Measurements from ENCODE around the gene MATR3. TPM values are rescaled to one million over a fixed set of nuclear protein-coding genes. Genes with fewer than 3 reads are reported as not detected.

MATR3 gene
- total and polyA plus RNA-seq, 4 donors: 104 to 194 (median 173) TPM

GRCh38 chr5:139276426-139276825 is 17.1 kb upstream of the MATR3 start:
- no peaks in the 10 kb centered on the region for H3K27me3 ChIP-seq (ENCODE audit: control insufficient read depth in 1 of 2, insufficient read depth in 2 of 2, low read length in 1 of 2)
- DNase-seq (no peak), ATAC-seq (ENCODE audit: low FRiP score) (no peak)
- WGBS, 2 donors: 84 to 86% methylated on average over 2 of the region's 2 CpGs
- peaks cover 0 to 6% of the 10 kb centered on the region in 2 donors for H3K4me1 ChIP-seq (ENCODE audit: control insufficient read depth in 1 of 2, insufficient read depth in 2 of 2, low read length in 2 of 2)
- intact Hi-C loops (cut with DNase I): no loop called here
- H3K27ac ChIP-seq (ENCODE audit: low read depth in 1 of 2, low read length in 2 of 2): no peak overlapping the region
- H3K36me3 ChIP-seq (ENCODE audit: control insufficient read depth in 1 of 2, insufficient read depth in 2 of 2, low read length in 1 of 2): no peaks in the 10 kb centered on the region
- H3K9me3 ChIP-seq (ENCODE audit: control insufficient read depth, low read length): no peaks in the 10 kb centered on the region
- no peak overlapping the region for H3K4me3 ChIP-seq (ENCODE audit: low read length in 2 of 2)

GRCh38 chr5:139277171-139277570 is 16.4 kb upstream of the MATR3 start:
- Histone ChIP-seq H3K27ac (ENCODE audit: low read depth in 1 of 2, low read length in 2 of 2) (no peak overlapping the region), H3K4me1 (ENCODE audit: control insufficient read depth in 1 of 2, insufficient read depth in 2 of 2, low read length in 2 of 2) (peaks cover 0 to 7% of the 10 kb centered on the region in 2 donors), H3K36me3 (ENCODE audit: control insufficient read depth in 1 of 2, insufficient read depth in 2 of 2, low read length in 1 of 2) (no peaks in the 10 kb centered on the region), H3K27me3 (ENCODE audit: control insufficient read depth in 1 of 2, insufficient read depth in 2 of 2, low read length in 1 of 2) (no peaks in the 10 kb centered on the region), H3K4me3 (ENCODE audit: low read length in 2 of 2) (no peak overlapping the region), H3K9me3 (ENCODE audit: control insufficient read depth, low read length) (no peaks in the 10 kb centered on the region)
- no peak for DNase-seq
- WGBS, 2 donors: 83 to 85% methylated on average over 5 of the region's 5 CpGs
- intact Hi-C loops (cut with DNase I): no loop called here
- ATAC-seq (ENCODE audit: low FRiP score): no peak

- no peak for ATAC-seq (ENCODE audit: low FRiP score)
- no peaks in the 10 kb centered on the region for H3K9me3 ChIP-seq (ENCODE audit: control insufficient read depth, low read length)
- H3K27ac ChIP-seq (ENCODE audit: low read depth in 1 of 2, low read length in 2 of 2): no peak overlapping the region
- H3K4me1 ChIP-seq (ENCODE audit: control insufficient read depth in 1 of 2, insufficient read depth in 2 of 2, low read length in 2 of 2): peaks cover 0 to 4% of the 10 kb centered on the region in 2 donors
- no peaks in the 10 kb centered on the region for H3K36me3 ChIP-seq (ENCODE audit: control insufficient read depth in 1 of 2, insufficient read depth in 2 of 2, low read length in 1 of 2)
- DNase-seq: no peak
- intact Hi-C loops (cut with DNase I): no loop called here
- no peak overlapping the region for H3K4me3 ChIP-seq (ENCODE audit: low read length in 2 of 2)
- WGBS, 2 donors: 95 to 97% methylated on average over 6 of the region's 6 CpGs
- no peaks in the 10 kb centered on the region for H3K27me3 ChIP-seq (ENCODE audit: control insufficient read depth in 1 of 2, insufficient read depth in 2 of 2, low read length in 1 of 2)
Measured at GRCh38 chr5:139278540-139279274, 14.8 kb upstream of the MATR3 start.

GRCh38 chr5:139282197-139282557 is 11.4 kb upstream of the MATR3 start:
- Histone ChIP-seq H3K27me3 (ENCODE audit: control insufficient read depth in 1 of 2, insufficient read depth in 2 of 2, low read length in 1 of 2) (no peaks in the 10 kb centered on the region), H3K4me1 (ENCODE audit: control insufficient read depth in 1 of 2, insufficient read depth in 2 of 2, low read length in 2 of 2) (peaks cover 0 to 4% of the 10 kb centered on the region in 2 donors), H3K4me3 (ENCODE audit: low read length in 2 of 2) (no peak overlapping the region), H3K36me3 (ENCODE audit: control insufficient read depth in 1 of 2, insufficient read depth in 2 of 2, low read length in 1 of 2) (no peaks in the 10 kb centered on the region), H3K9me3 (ENCODE audit: control insufficient read depth, low read length) (no peaks in the 10 kb centered on the region), H3K27ac (ENCODE audit: low read depth in 1 of 2, low read length in 2 of 2) (no peak overlapping the region)
- ATAC-seq (ENCODE audit: low FRiP score) (no peak), DNase-seq (no peak)
- intact Hi-C loops (cut with DNase I): no loop called here

GRCh38 chr5:139283252-139284166 is 10.0 kb upstream of the MATR3 start:
- 62 to 63% methylated on average over 3 of the region's 3 CpGs for WGBS, 2 donors
- H3K4me3 ChIP-seq (ENCODE audit: low read length in 2 of 2): no peak overlapping the region
- H3K4me1 ChIP-seq (ENCODE audit: control insufficient read depth in 1 of 2, insufficient read depth in 2 of 2, low read length in 2 of 2): peaks cover 0 to 4% of the 10 kb centered on the region in 2 donors
- intact Hi-C loops (cut with DNase I): no loop called here
- no peak for ATAC-seq (ENCODE audit: low FRiP score)
- H3K36me3 ChIP-seq (ENCODE audit: control insufficient read depth in 1 of 2, insufficient read depth in 2 of 2, low read length in 1 of 2): no peaks in the 10 kb centered on the region
- H3K27me3 ChIP-seq (ENCODE audit: control insufficient read depth in 1 of 2, insufficient read depth in 2 of 2, low read length in 1 of 2): no peaks in the 10 kb centered on the region
- H3K9me3 ChIP-seq (ENCODE audit: control insufficient read depth, low read length): no peaks in the 10 kb centered on the region
- no peak overlapping the region for H3K27ac ChIP-seq (ENCODE audit: low read depth in 1 of 2, low read length in 2 of 2)
- no peak for DNase-seq

GRCh38 chr5:139284295-139284694 is 9.2 kb upstream of the MATR3 start:
- no peak for DNase-seq
- no peaks in the 10 kb centered on the region for H3K27me3 ChIP-seq (ENCODE audit: control insufficient read depth in 1 of 2, insufficient read depth in 2 of 2, low read length in 1 of 2)
- H3K27ac ChIP-seq (ENCODE audit: low read depth in 1 of 2, low read length in 2 of 2): no peak overlapping the region
- intact Hi-C loops (cut with DNase I): no loop called here
- 93 to 96% methylated on average over 8 of the region's 8 CpGs for WGBS, 2 donors
- no peak for ATAC-seq (ENCODE audit: low FRiP score)
- H3K9me3 ChIP-seq (ENCODE audit: control insufficient read depth, low read length): no peaks in the 10 kb centered on the region
- H3K4me3 ChIP-seq (ENCODE audit: low read length in 2 of 2): no peak overlapping the region
- H3K4me1 ChIP-seq (ENCODE audit: control insufficient read depth in 1 of 2, insufficient read depth in 2 of 2, low read length in 2 of 2): peaks cover 0 to 4% of the 10 kb centered on the region in 2 donors
- H3K36me3 ChIP-seq (ENCODE audit: control insufficient read depth in 1 of 2, insufficient read depth in 2 of 2, low read length in 1 of 2): no peaks in the 10 kb centered on the region

- H3K36me3 ChIP-seq (ENCODE audit: control insufficient read depth in 1 of 2, insufficient read depth in 2 of 2, low read length in 1 of 2): no peaks in the 10 kb centered on the region
- DNase-seq (no peak), ATAC-seq (ENCODE audit: low FRiP score) (no peak)
- intact Hi-C loops (cut with DNase I): no loop called here
- no peak overlapping the region for H3K4me3 ChIP-seq (ENCODE audit: low read length in 2 of 2)
- H3K4me1 ChIP-seq (ENCODE audit: control insufficient read depth in 1 of 2, insufficient read depth in 2 of 2, low read length in 2 of 2): peaks cover 0 to 4% of the 10 kb centered on the region in 2 donors
- no peaks in the 10 kb centered on the region for H3K27me3 ChIP-seq (ENCODE audit: control insufficient read depth in 1 of 2, insufficient read depth in 2 of 2, low read length in 1 of 2)
- no peaks in the 10 kb centered on the region for H3K9me3 ChIP-seq (ENCODE audit: control insufficient read depth, low read length)
- 92 to 94% methylated on average over 3 of the region's 3 CpGs for WGBS, 2 donors
- no peak overlapping the region for H3K27ac ChIP-seq (ENCODE audit: low read depth in 1 of 2, low read length in 2 of 2)
Measured at GRCh38 chr5:139285651-139286392, 7.7 kb upstream of the MATR3 start.

- WGBS, 2 donors: 69 to 73% methylated on average over 10 of the region's 10 CpGs
- no peaks in the 10 kb centered on the region for H3K4me1 ChIP-seq (ENCODE audit: control insufficient read depth in 1 of 2, insufficient read depth in 2 of 2, low read length in 2 of 2)
- ATAC-seq (ENCODE audit: low FRiP score) (no peak), DNase-seq (no peak)
- no peaks in the 10 kb centered on the region for H3K9me3 ChIP-seq (ENCODE audit: control insufficient read depth, low read length)
- intact Hi-C loops (cut with DNase I): no loop called here
- no peaks in the 10 kb centered on the region for H3K27me3 ChIP-seq (ENCODE audit: control insufficient read depth in 1 of 2, insufficient read depth in 2 of 2, low read length in 1 of 2)
- no peaks in the 10 kb centered on the region for H3K36me3 ChIP-seq (ENCODE audit: control insufficient read depth in 1 of 2, insufficient read depth in 2 of 2, low read length in 1 of 2)
- H3K27ac ChIP-seq (ENCODE audit: low read depth in 1 of 2, low read length in 2 of 2): no peak overlapping the region
- no peak overlapping the region for H3K4me3 ChIP-seq (ENCODE audit: low read length in 2 of 2)
Measured at GRCh38 chr5:139287890-139288635, 5.5 kb upstream of the MATR3 start.

Measured in aorta (tissue), 5 donors.